Activated gamma-delta T cell (primary cell): ENCODE measurements around the gene EFNA3.
A peak's percentile ranks its signal among the peaks of the same experiment; 100 is the strongest.

Experiments
- DNase-seq: peaks from one replicate; lab custom pipeline; 2025; lab: John Stamatoyannopoulos, UW

EFNA3 gene

GRCh38 chr1:155133799-155134281 is 55.2 kb downstream of the EFNA3 start:
- no peak for DNase-seq

- DNase-seq, result no peak
Observed at GRCh38 chr1:155134322-155134721, 55.7 kb downstream of the EFNA3 start.

GRCh38 chr1:155134880-155135414 is 56.3 kb downstream of the EFNA3 start:
- no peak for DNase-seq

GRCh38 chr1:155135415-155136028 is 56.9 kb downstream of the EFNA3 start, which contains the start of gene SLC50A1:
Gene SLC50A1, plus strand, starts transcription at chr1:155135852. Its CDS starts 60 bp downstream, at chr1:155135912.
- DNase-seq, result peak; percentile 93

GRCh38 chr1:155136748-155137147 is 58.1 kb downstream of the EFNA3 start:
- DNase-seq, result no peak
